HEK293 (cell line): Measurements from ENCODE around the gene UNC5B.

Experiments
- CTCF ChIA-PET: fragments of 350-600 bp; formaldehyde crosslinking; extraction: SDS; loops from one replicate; lab custom pipeline; 2021; ENCODE audit warnings: antibody characterized with exemption; lab: Yijun Ruan, JAX
- POLR2A ChIA-PET: fragments of 300-600 bp; formaldehyde crosslinking; extraction: SDS; loops from one replicate; lab custom pipeline; 2020; ENCODE audit warnings: antibody characterized with exemption, inconsistent platforms; lab: Yijun Ruan, JAX
- H3K27ac ChIP-seq: fragments of 200-500 bp; sonication (Bioruptor generic); 2 replicates; pipeline ENCODE4 v1.5.1; 2014; ENCODE audit warnings: low read depth, low read length, control low read depth, inconsistent platforms; ENCODE audit errors: extremely low read depth
- H3K36me3 ChIP-seq, 2 experiments: fragments of 200-500 bp in 1 of 2; sonication (Bioruptor generic) in 1 of 2; 1 replicate in 1 of 2; 2 replicates in 1 of 2; pipeline ENCODE4 v1.5.1; 2014 to 2017; ENCODE audit warnings: inconsistent platforms in 2 of 2, low read length in 2 of 2; ENCODE audit not compliant: control insufficient read depth in 2 of 2, insufficient read depth in 1 of 2
- H3K4me1 ChIP-seq: fragments of 200-500 bp; sonication (Bioruptor generic); 2 replicates; pipeline ENCODE4 v1.5.1; 2014; ENCODE audit warnings: mild to moderate bottlenecking, low read length, inconsistent platforms; ENCODE audit not compliant: control insufficient read depth, insufficient read depth
- H3K4me3 ChIP-seq: 2 replicates; pipeline ENCODE4 v1.5.1; 2011; ENCODE audit warnings: low read depth, mild to moderate bottlenecking, control low read depth, low read length, moderate library complexity
- H3K9me3 ChIP-seq: fragments of 200-500 bp; sonication (Bioruptor generic); 2 replicates; pipeline ENCODE4 v1.5.1; 2014; ENCODE audit warnings: low read depth, low read length, inconsistent platforms; ENCODE audit not compliant: control insufficient read depth, insufficient read depth
- EGR2 ChIP-seq: fragments of 450-650 bp; formaldehyde crosslinking; IDR thresholded peaks from 2 replicates; pipeline ENCODE4 v1.5.1; 2016; ENCODE audit warnings: low read depth, missing biosample characterization, missing genetic modification characterization
- GLIS2 ChIP-seq: fragments of 450-650 bp; formaldehyde crosslinking; IDR thresholded peaks from 2 replicates; pipeline ENCODE4 v1.5.1; 2016; ENCODE audit warnings: missing biosample characterization, missing genetic modification characterization
- KLF1 ChIP-seq: fragments of 450-650 bp; formaldehyde crosslinking; IDR thresholded peaks from 2 replicates; pipeline ENCODE4 v1.5.1; 2016; ENCODE audit warnings: missing biosample characterization, missing genetic modification characterization
- KLF7 ChIP-seq: fragments of 450-650 bp; formaldehyde crosslinking; IDR thresholded peaks from 2 replicates; pipeline ENCODE4 v1.5.1; 2016; ENCODE audit warnings: missing biosample characterization, missing genetic modification characterization, borderline replicate concordance
- MEIS1 ChIP-seq: sonication (generic); formaldehyde crosslinking; IDR thresholded peaks from 2 replicates; pipeline ENCODE4 v1.8.1; 2022; ENCODE audit warnings: missing genetic modification reagents, mild to moderate bottlenecking, borderline replicate concordance
- MZF1 ChIP-seq: fragments of 450-650 bp; formaldehyde crosslinking; IDR thresholded peaks from 2 replicates; pipeline ENCODE4 v1.5.1; 2017; ENCODE audit warnings: missing biosample characterization, missing genetic modification characterization, borderline replicate concordance
- RBAK ChIP-seq: fragments of 450-650 bp; formaldehyde crosslinking; IDR thresholded peaks from 2 replicates; pipeline ENCODE4 v1.5.1; 2016; ENCODE audit warnings: missing biosample characterization, missing genetic modification characterization
- SP3 ChIP-seq: fragments of 450-650 bp; formaldehyde crosslinking; IDR thresholded peaks from 2 replicates; pipeline ENCODE4 v1.5.1; 2016; ENCODE audit warnings: missing biosample characterization, missing genetic modification characterization
- ZBTB48 ChIP-seq: fragments of 450-650 bp; formaldehyde crosslinking; IDR thresholded peaks from 2 replicates; pipeline ENCODE4 v1.5.1; 2016; ENCODE audit warnings: missing biosample characterization, missing genetic modification characterization
- ZEB2 ChIP-seq: fragments of 450-650 bp; formaldehyde crosslinking; IDR thresholded peaks from 2 replicates; pipeline ENCODE4 v1.5.1; 2016; ENCODE audit warnings: missing biosample characterization, missing genetic modification characterization
- ZNF112 ChIP-seq: fragments of 450-650 bp; formaldehyde crosslinking; IDR thresholded peaks from 2 replicates; pipeline ENCODE4 v1.5.0; 2017; ENCODE audit warnings: missing biosample characterization, missing genetic modification characterization
- ZNF132 ChIP-seq: fragments of 450-650 bp; formaldehyde crosslinking; IDR thresholded peaks from 2 replicates; pipeline ENCODE4 v1.5.1; 2017; ENCODE audit warnings: missing biosample characterization, missing genetic modification characterization, borderline replicate concordance
- ZNF138 ChIP-seq: fragments of 450-650 bp; formaldehyde crosslinking; IDR thresholded peaks from 2 replicates; pipeline ENCODE4 v1.5.1; 2016; ENCODE audit warnings: missing biosample characterization, missing genetic modification characterization, borderline replicate concordance
- ZNF146 ChIP-seq: fragments of 450-650 bp; formaldehyde crosslinking; IDR thresholded peaks from 2 replicates; pipeline ENCODE4 v1.5.1; 2016; ENCODE audit warnings: missing biosample characterization, missing genetic modification characterization
- ZNF169 ChIP-seq: fragments of 450-650 bp; formaldehyde crosslinking; IDR thresholded peaks from 2 replicates; pipeline ENCODE4 v1.5.1; 2016; ENCODE audit warnings: missing biosample characterization, missing genetic modification characterization
- ZNF19 ChIP-seq: fragments of 450-650 bp; formaldehyde crosslinking; IDR thresholded peaks from 2 replicates; pipeline ENCODE4; 2016; ENCODE audit warnings: missing biosample characterization, missing genetic modification characterization, low read depth
- ZNF223 ChIP-seq: fragments of 450-650 bp; formaldehyde crosslinking; IDR thresholded peaks from 2 replicates; pipeline ENCODE4 v1.5.1; 2016; ENCODE audit warnings: missing biosample characterization, missing genetic modification characterization
- ZNF274 ChIP-seq, 2 experiments: fragments of 200-500 bp in 1 of 2; fragments of 450-650 bp in 1 of 2; sonication (Bioruptor generic) in 1 of 2; formaldehyde crosslinking in 1 of 2; IDR thresholded peaks; 2 replicates each; pipeline versions ENCODE4 v1.5.1 to v1.6.1; 2014 to 2016; ENCODE audit warnings: borderline replicate concordance in 1 of 2, inconsistent platforms in 1 of 2, low read length in 1 of 2, missing biosample characterization in 1 of 2, missing genetic modification characterization in 1 of 2
- ZNF350 ChIP-seq: fragments of 450-650 bp; formaldehyde crosslinking; IDR thresholded peaks from 2 replicates; pipeline ENCODE4 v1.5.0; 2017; ENCODE audit warnings: missing biosample characterization, mild to moderate bottlenecking, missing genetic modification characterization
- ZNF366 ChIP-seq: fragments of 450-650 bp; formaldehyde crosslinking; conservative IDR thresholded peaks from 2 replicates; pipeline ENCODE4 v1.5.1; 2016; ENCODE audit warnings: missing biosample characterization, missing genetic modification characterization
- ZNF394 ChIP-seq: fragments of 450-650 bp; formaldehyde crosslinking; IDR thresholded peaks from 2 replicates; pipeline ENCODE4 v1.5.1; 2016; ENCODE audit warnings: missing biosample characterization, missing genetic modification characterization, mild to moderate bottlenecking, moderate library complexity, borderline replicate concordance
- ZNF48 ChIP-seq: fragments of 450-650 bp; formaldehyde crosslinking; IDR thresholded peaks from 2 replicates; pipeline ENCODE4 v1.5.1; 2016; ENCODE audit warnings: missing biosample characterization, missing genetic modification characterization
- ZNF501 ChIP-seq: fragments of 450-650 bp; formaldehyde crosslinking; IDR thresholded peaks from 2 replicates; pipeline ENCODE4 v1.5.1; 2016; ENCODE audit warnings: missing biosample characterization, missing genetic modification characterization
- ZNF521 ChIP-seq: fragments of 450-650 bp; formaldehyde crosslinking; IDR thresholded peaks from 2 replicates; pipeline ENCODE4 v1.5.1; 2017; ENCODE audit warnings: missing biosample characterization, mild to moderate bottlenecking, missing genetic modification characterization
- ZNF544 ChIP-seq: fragments of 450-650 bp; formaldehyde crosslinking; IDR thresholded peaks from 2 replicates; pipeline ENCODE4 v1.5.0; 2017; ENCODE audit warnings: missing biosample characterization, missing genetic modification characterization
- ZNF791 ChIP-seq: fragments of 450-650 bp; formaldehyde crosslinking; IDR thresholded peaks from 2 replicates; pipeline ENCODE4 v1.5.1; 2016; ENCODE audit warnings: missing biosample characterization, missing genetic modification characterization
- TF ChIP-seq, protein P1 (sequence below): fragments of 450-650 bp; formaldehyde crosslinking; IDR thresholded peaks from 2 replicates; pipeline ENCODE4 v1.5.1; 2016; ENCODE audit warnings: missing biosample characterization, missing genetic modification characterization
- TF ChIP-seq, protein P2 (sequence below): fragments of 450-650 bp; formaldehyde crosslinking; IDR thresholded peaks from 2 replicates; pipeline ENCODE4 v1.5.1; 2016; ENCODE audit warnings: missing biosample characterization, missing genetic modification characterization

UNC5B gene

DNA sequence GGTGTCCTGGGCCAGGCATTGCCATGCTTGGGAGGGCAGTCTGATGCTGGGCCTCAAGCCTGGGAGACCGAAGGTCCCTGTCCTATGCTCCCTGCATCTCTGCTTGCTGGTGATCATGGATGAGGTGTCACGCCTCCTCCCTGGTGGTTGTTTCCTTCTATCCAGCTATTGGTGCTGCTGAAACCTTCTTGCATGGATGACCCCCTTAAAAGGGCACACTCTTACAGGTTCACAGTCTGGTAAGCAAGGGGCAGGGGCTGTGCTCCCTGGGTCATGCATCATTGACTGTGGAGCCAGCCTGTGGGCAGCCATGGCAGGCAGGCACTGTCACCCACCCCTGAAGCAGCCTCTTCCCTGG lies 69.9 kb downstream of the UNC5B start:
- CTCF ChIA-PET, result interaction anchor here (1.3 to 5.1 kb wide), 2 partner anchors 358 to 379 kb away, joined by 3 to 48 read pairs; no protein-coding TSS in a partner anchor
- peaks cover 6 to 70% of the 10 kb centered on the region in 2 experiments for H3K36me3 ChIP-seq
- H3K4me1 ChIP-seq, result no peaks in the 10 kb centered on the region
- H3K9me3 ChIP-seq, result no peaks in the 10 kb centered on the region
- TF ChIP-seq ZNF791 (tag by site-specific recombination) (no peak), MEIS1 (no peak), ZNF521 (tag by site-specific recombination) (no peak), ZNF223 (tag by site-specific recombination) (no peak)
- no peak overlapping the region for H3K27ac ChIP-seq
- POLR2A ChIA-PET, result no interaction called here
- no peak overlapping the region for H3K4me3 ChIP-seq

DNA sequence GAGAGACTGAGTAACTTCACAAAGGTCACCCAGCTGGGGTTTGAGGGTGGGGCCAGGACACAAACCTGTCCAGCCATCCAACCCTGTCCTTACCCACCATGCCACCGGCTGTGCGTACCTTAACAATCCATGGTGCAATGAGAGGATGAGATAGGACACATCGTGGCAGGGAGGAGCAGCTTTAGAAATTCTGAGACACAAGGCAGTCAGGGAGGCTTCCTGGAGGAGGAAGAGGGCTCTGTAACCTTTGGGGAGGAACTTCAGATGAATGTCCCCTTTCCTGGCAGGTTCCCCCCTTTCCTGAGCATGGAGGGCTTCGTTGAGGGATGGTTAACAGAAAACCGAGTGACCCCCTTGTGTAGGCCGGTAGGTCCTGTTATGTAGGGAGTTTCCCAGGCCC lies 71.0 kb downstream of the UNC5B start:
- H3K4me3 ChIP-seq, result no peak overlapping the region
- TF ChIP-seq MZF1 (tag by site-specific recombination) (no peak), ZNF48 (tag by site-specific recombination) (no peak), EGR2 (tag by site-specific recombination) (no peak), RBAK (tag by site-specific recombination) (no peak), ZNF544 (no peak), ZBTB48 (tag by site-specific recombination) (no peak), KLF1 (tag by site-specific recombination) (no peak), GLIS2 (no peak), ZNF366 (no peak), ZNF146 (tag by site-specific recombination) (no peak), ZNF169 (no peak), ZNF19 (no peak)
- TF ChIP-seq, all 188 proteins: peak for 0
- peaks cover 6 to 81% of the 10 kb centered on the region in 2 experiments for H3K36me3 ChIP-seq
- H3K9me3 ChIP-seq, result no peaks in the 10 kb centered on the region
- ChIA-PET CTCF (interaction anchor here (4.8 to 5.1 kb wide), 2 partner anchors 359 to 380 kb away, joined by 48 to 64 read pairs; no protein-coding TSS in a partner anchor), POLR2A (no interaction called here)
- H3K4me1 ChIP-seq, result no peaks in the 10 kb centered on the region
- H3K27ac ChIP-seq, result no peak overlapping the region

DNA sequence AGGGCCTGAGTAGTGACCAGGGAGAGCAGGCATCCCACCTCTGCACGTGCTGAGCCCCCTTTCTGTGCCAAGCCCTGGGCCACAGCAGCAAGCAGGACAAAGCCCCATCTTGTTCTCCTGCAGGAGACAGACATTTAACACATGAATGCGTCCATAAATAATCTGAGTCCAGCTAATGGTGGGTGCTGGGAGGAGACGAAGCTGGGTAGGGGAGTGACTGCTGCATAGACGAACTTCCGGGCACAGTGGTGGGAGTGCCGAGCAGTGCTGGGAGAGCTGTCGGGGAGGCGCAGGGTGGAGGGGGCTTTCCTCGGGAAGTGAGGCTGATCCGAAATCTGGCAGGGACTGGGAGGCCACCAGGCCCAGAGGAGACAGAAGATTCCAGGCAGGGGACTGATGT lies 71.5 kb downstream of the UNC5B start:
- Histone ChIP-seq H3K9me3 (no peaks in the 10 kb centered on the region), H3K27ac (no peak overlapping the region), H3K36me3 (peaks cover 6 to 86% of the 10 kb centered on the region in 2 experiments), H3K4me1 (no peaks in the 10 kb centered on the region), H3K4me3 (no peak overlapping the region)
- ChIA-PET POLR2A (no interaction called here), CTCF (interaction anchor here (0.6 to 5.1 kb wide), 9 partner anchors 8 to 381 kb away, joined by 3 to 64 read pairs (median 5); no protein-coding TSS in a partner anchor)
- TF ChIP-seq ZNF501 (tag by site-specific recombination), result no peak
- TF ChIP-seq ZNF138 (tag by site-specific recombination), result no peak
- TF ChIP-seq, protein P1, sequence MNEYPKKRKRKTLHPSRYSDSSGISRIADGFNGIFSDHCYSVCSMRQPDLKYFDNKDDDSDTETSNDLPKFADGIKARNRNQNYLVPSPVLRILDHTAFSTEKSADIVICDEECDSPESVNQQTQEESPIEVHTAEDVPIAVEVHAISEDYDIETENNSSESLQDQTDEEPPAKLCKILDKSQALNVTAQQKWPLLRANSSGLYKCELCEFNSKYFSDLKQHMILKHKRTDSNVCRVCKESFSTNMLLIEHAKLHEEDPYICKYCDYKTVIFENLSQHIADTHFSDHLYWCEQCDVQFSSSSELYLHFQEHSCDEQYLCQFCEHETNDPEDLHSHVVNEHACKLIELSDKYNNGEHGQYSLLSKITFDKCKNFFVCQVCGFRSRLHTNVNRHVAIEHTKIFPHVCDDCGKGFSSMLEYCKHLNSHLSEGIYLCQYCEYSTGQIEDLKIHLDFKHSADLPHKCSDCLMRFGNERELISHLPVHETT (tag by site-specific recombination), result no peak
- no peak for TF ChIP-seq SP3 (tag by site-specific recombination)
- TF ChIP-seq ZNF132, result no peak
- no peak for TF ChIP-seq ZEB2
- no peak for TF ChIP-seq ZNF394
- TF ChIP-seq ZNF223 (tag by site-specific recombination), result no peak
- no peak for TF ChIP-seq ZNF350 (tag by site-specific recombination)
- TF ChIP-seq, protein P2, sequence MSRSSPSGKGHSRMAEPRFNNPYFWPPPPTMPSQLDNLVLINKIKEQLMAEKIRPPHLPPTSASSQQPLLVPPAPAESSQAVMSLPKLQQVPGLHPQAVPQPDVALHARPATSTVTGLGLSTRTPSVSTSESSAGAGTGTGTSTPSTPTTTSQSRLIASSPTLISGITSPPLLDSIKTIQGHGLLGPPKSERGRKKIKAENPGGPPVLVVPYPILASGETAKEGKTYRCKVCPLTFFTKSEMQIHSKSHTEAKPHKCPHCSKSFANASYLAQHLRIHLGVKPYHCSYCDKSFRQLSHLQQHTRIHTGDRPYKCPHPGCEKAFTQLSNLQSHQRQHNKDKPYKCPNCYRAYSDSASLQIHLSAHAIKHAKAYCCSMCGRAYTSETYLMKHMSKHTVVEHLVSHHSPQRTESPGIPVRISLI (tag by site-specific recombination), result no peak
- TF ChIP-seq ZNF112 (tag by site-specific recombination), result no peak
- TF ChIP-seq ZNF274 (IDR thresholded peaks at IDR 0.05; ENCODE audit: low read length), result no peak
- no peak for TF ChIP-seq ZNF274 (tag by site-specific recombination; IDR thresholded peaks at IDR 0.05; ENCODE audit: borderline replicate concordance)
- TF ChIP-seq KLF7, result no peak
